Dermis blood vessel endothelial cell (primary cell): ENCODE data around the gene COX20. TPM values are rescaled to one million over a fixed set of nuclear protein-coding genes. Genes with fewer than 3 reads are reported as not detected.

ENCODE experiments used
- DNase-seq: peaks from one replicate; pipeline ENCODE4 v3.0.0; 2010
- total RNA-seq: library from RNA; depleted of rRNA; stranded (reverse); fragments of >200 nt; gene quantifications from 2 replicates; pipeline ENCODE4 v1.2.3, GENCODE V29; 2014

The COX20 gene
- total RNA-seq, 1 donor from 2014 or later, result 16.8 TPM

GRCh38 chr1:244854166-244854565, 18.7 kb downstream of the COX20 start:
- DNase-seq, result no peak

GRCh38 chr1:244854865-244855578, 19.6 kb downstream of the COX20 start:
- DNase-seq, result no peak

GRCh38 chr1:244857761-244858160, 22.3 kb downstream of the COX20 start:
- no peak for DNase-seq

GRCh38 chr1:244858357-244858756, 22.9 kb downstream of the COX20 start:
- no peak for DNase-seq

- DNase-seq, result no peak
These were observed 24.6 kb downstream of the COX20 start for GRCh38 chr1:244860078-244860477.

GRCh38 chr1:244860914-244861610, 25.6 kb downstream of the COX20 start:
- no peak for DNase-seq

GRCh38 chr1:244861683-244862082, 26.2 kb downstream of the COX20 start:
- peak; percentile 27 for DNase-seq

- DNase-seq, result peak; percentile 26
These were observed 26.9 kb downstream of the COX20 start for GRCh38 chr1:244862354-244862698.

GRCh38 chr1:244862699-244863490, 27.4 kb downstream of the COX20 start:
- DNase-seq, result peak; percentile 96

- DNase-seq, result peak; percentile 39
These were observed 28.2 kb downstream of the COX20 start for GRCh38 chr1:244863491-244864252.

- DNase-seq, result peak; percentile 99
These were observed 29.0 kb downstream of the COX20 start, which contains the start of gene HNRNPU for GRCh38 chr1:244864253-244865027. TSS of gene HNRNPU (minus strand) at chr1:244864543. CDS start at chr1:244864307, 236 bp downstream.

- DNase-seq, result no peak
These were observed 29.5 kb downstream of the COX20 start for GRCh38 chr1:244865028-244865371.

GRCh38 chr1:244865820-244866219, 30.4 kb downstream of the COX20 start:
- no peak for DNase-seq

GRCh38 chr1:244866355-244866754, 30.9 kb downstream of the COX20 start:
- DNase-seq, result no peak

GRCh38 chr1:244868484-244869363, 33.3 kb downstream of the COX20 start:
- no peak for DNase-seq

- DNase-seq, result no peak
These were observed 33.9 kb downstream of the COX20 start for GRCh38 chr1:244869364-244869827.

- no peak for DNase-seq
These were observed 34.5 kb downstream of the COX20 start for GRCh38 chr1:244869950-244870349.

- DNase-seq, result no peak
These were observed 39.6 kb downstream of the COX20 start for GRCh38 chr1:244874974-244875579.

- no peak for DNase-seq
These were observed 40.9 kb downstream of the COX20 start for GRCh38 chr1:244876228-244876910.

- no peak for DNase-seq
These were observed 43.2 kb downstream of the COX20 start for GRCh38 chr1:244878681-244879080.
